K562 (cell line): Measurements from ENCODE around the gene SPRY4. TPM values are rescaled to one million over a fixed set of nuclear protein-coding genes. Genes with fewer than 3 reads are reported as not detected.

ENCODE experiments used
- ATAC-seq: fragments of 200-7000 bp; cut with Tn5 transposase; 3 replicates; pipeline ENCODE4 v1.9.1; 2020; ENCODE audit warnings: moderate library complexity
- BruUV-seq: library from RNA; stranded (reverse); fragments of 400-500 nt; replicated peaks from 2 replicates; lab custom pipeline; 2021; lab: Mats Ljungman, UMichigan
- CTCF ChIA-PET: fragments of 300-600 bp; formaldehyde crosslinking; extraction: SDS; loops from one replicate; lab custom pipeline; 2021; ENCODE audit warnings: low intra/inter-chr PET ratio; lab: Yijun Ruan, JAX
- POLR2A ChIA-PET: fragments of 300-600, 350-650 bp; sonication (Branson Sonifier 250); formaldehyde crosslinking; extraction: SDS; loops from one replicate; lab custom pipeline; 2021; ENCODE audit warnings: antibody characterized with exemption, inconsistent platforms; lab: Yijun Ruan, JAX
- DNase-seq, 4 experiments: peaks; one replicate each; pipeline versions ENCODE4 v3.0.0 to v3.0.0-alpha.2; 2011 to 2018; ENCODE audit warnings: low spot score in 3 of 4, mixed read lengths in 3 of 4; ENCODE audit errors: extremely low read depth in 1 of 4
- FAIRE-seq: peaks from 2 replicates; lab custom pipeline; 2011; peaks lifted over from hg19 to GRCh38; lab: Jason Lieb, UNC
- H2AFZ ChIP-seq: 2 replicates; pipeline ENCODE4 v1.6.0; 2011; ENCODE audit warnings: low read depth, low read length, control low read depth, inconsistent platforms
- H3K27ac ChIP-seq: fragments of 200-600 bp; 3 replicates; pipeline ENCODE4 v1.8.0; 2011; ENCODE audit warnings: low read depth, mild to moderate bottlenecking, control low read depth, inconsistent platforms, low read length, moderate library complexity, mixed read lengths; ENCODE audit errors: extremely low read depth
- H3K27me3 ChIP-seq, 2 experiments: fragments of 300-600 bp in 1 of 2; 2 replicates in 1 of 2; 3 replicates in 1 of 2; pipeline versions ENCODE4 v1.6.0 to v1.8.0; 2011; ENCODE audit warnings: inconsistent platforms in 2 of 2, low read length in 2 of 2, mild to moderate bottlenecking in 1 of 2, mixed read lengths in 1 of 2, moderate library complexity in 1 of 2; ENCODE audit not compliant: control insufficient read depth in 2 of 2, insufficient read depth in 2 of 2
- H3K36me3 ChIP-seq: fragments of 300-600 bp; 3 replicates; pipeline ENCODE4 v1.8.0; 2011; ENCODE audit warnings: mild to moderate bottlenecking, low read length, inconsistent platforms; ENCODE audit not compliant: control insufficient read depth, insufficient read depth
- H3K4me1 ChIP-seq, 2 experiments: fragments of 200-600 bp in 1 of 2; replicated peaks in 1 of 2; 2 replicates in 1 of 2; 3 replicates in 1 of 2; pipeline versions ENCODE4 v1.5.1 to v1.8.0; 2011; ENCODE audit warnings: inconsistent platforms in 2 of 2, low read length in 2 of 2, mild to moderate bottlenecking in 1 of 2, mixed read lengths in 1 of 2, moderate library complexity in 1 of 2; ENCODE audit not compliant: control insufficient read depth in 2 of 2, insufficient read depth in 2 of 2
- H3K4me2 ChIP-seq: 2 replicates; pipeline ENCODE4 v1.6.1; 2011; ENCODE audit warnings: low read length, control low read depth, inconsistent platforms, mixed read lengths; ENCODE audit not compliant: insufficient read depth
- H3K4me3 ChIP-seq: fragments of 200-600 bp; sonication (generic), shearing (Covaris generic); 2 replicates; pipeline ENCODE4 v1.5.1; 2016; ENCODE audit warnings: control low read depth, inconsistent platforms
- H3K79me2 ChIP-seq: fragments of 200-600 bp; 3 replicates; pipeline ENCODE4 v1.8.0; 2011; ENCODE audit warnings: low read length, inconsistent platforms; ENCODE audit not compliant: control insufficient read depth, insufficient read depth
- H3K9ac ChIP-seq, 2 experiments: 2 replicates each; pipeline versions ENCODE4 v1.6.0 to v1.6.1; 2011; ENCODE audit warnings: low read depth in 2 of 2, low read length in 2 of 2, control low read depth in 1 of 2, inconsistent platforms in 1 of 2, mild to moderate bottlenecking in 1 of 2, mixed read lengths in 1 of 2; ENCODE audit not compliant: insufficient read depth in 1 of 2
- H3K9me1 ChIP-seq: one replicate; pipeline ENCODE4 v1.6.0; 2011; ENCODE audit warnings: inconsistent platforms, mild to moderate bottlenecking, low read length, moderate library complexity; ENCODE audit not compliant: control insufficient read depth, insufficient read depth
- H3K9me3 ChIP-seq: replicated peaks from 2 replicates; pipeline ENCODE4 v1.5.1; 2011; ENCODE audit warnings: low read depth, low read length, inconsistent platforms; ENCODE audit not compliant: control insufficient read depth, insufficient read depth
- H4K20me1 ChIP-seq: replicated peaks from 2 replicates; pipeline ENCODE4 v1.6.1; 2011; ENCODE audit warnings: low read length, inconsistent platforms, mixed read lengths; ENCODE audit not compliant: control insufficient read depth, insufficient read depth
- CTBP1 ChIP-seq: fragments of 450-650 bp; IDR thresholded peaks from 2 replicates; pipeline ENCODE4 v1.6.1; 2016; ENCODE audit warnings: borderline replicate concordance
- HEY1 ChIP-seq: fragments of 250-450 bp; sonication (Bioruptor Pico); IDR thresholded peaks from 2 replicates; pipeline ENCODE4 v1.5.0; 2020; ENCODE audit warnings: mild to moderate bottlenecking, moderate library complexity, borderline replicate concordance
- PHB2 ChIP-seq: fragments of 450-650 bp; IDR thresholded peaks from 2 replicates; pipeline ENCODE4 v1.6.1; 2017; ENCODE audit warnings: low read depth
- SMAD2 ChIP-seq: fragments of 150-350 bp; IDR thresholded peaks from 2 replicates; pipeline ENCODE4 v1.6.1; 2014; ENCODE audit warnings: low read depth, mild to moderate bottlenecking, low read length
- SMC3 ChIP-seq: conservative IDR thresholded peaks from 2 replicates; pipeline ENCODE4 v1.6.1; 2011; ENCODE audit warnings: low read depth, low read length, improper control_type of control experiment; ENCODE audit not compliant: insufficient read depth
- ZNF24 ChIP-seq: fragments of 450-650 bp; IDR thresholded peaks from 2 replicates; pipeline ENCODE4 v1.6.1; 2016
- WGBS: fragments of 100-300 bp; shearing (Covaris generic); methylation state at CpG from one replicate; pipeline ENCODE4 v1.1.6; 2016; ENCODE audit warnings: low coverage, mixed read lengths; ENCODE audit not compliant: insufficient coverage; ENCODE audit errors: missing lambda C conversion rate; 5-methylcytosine and 5-hydroxymethylcytosine counted together
- in situ Hi-C: fragments of 300-500 bp; cut with MboI; formaldehyde crosslinking; loops from 4 replicates; pipeline ENCODE4 v1.15.0; 2018; ENCODE audit warnings: inconsistent platforms, mixed read lengths
- intact Hi-C: fragments of 100-400 bp; cut with micrococcal nuclease; formaldehyde crosslinking; loops from 2 replicates; pipeline ENCODE4 v1.14.2; 2022
- polyA plus RNA-seq, 8 experiments: library from polyadenylated mRNA; depleted of rRNA in 4 of 8; stranded (reverse) in 5 of 8; unstranded in 3 of 8; fragments of >200 nt; fragmentation: Nextera tagmentation in 2 of 8; fragmentation: Illumina TruSeq in 1 of 8; extraction: Ambion mirVana in 2 of 8; extraction: Trizol in 1 of 8; gene quantifications; 2 replicates each; pipeline versions ENCODE4 v1.2.1 to v1.2.3, GENCODE V29; 2011 to 2014; ENCODE audit warnings: inconsistent platforms in 1 of 8, missing spikeins in 1 of 8
- total RNA-seq, 7 experiments: library from RNA; depleted of rRNA in 6 of 7; stranded (reverse); fragments of >200 nt in 6 of 7; fragmentation: Illumina TruSeq in 2 of 7; extraction: Trizol in 2 of 7; gene quantifications; 2 replicates each; pipeline versions ENCODE4 v1.2.1 to v1.2.3, GENCODE V29; 2011 to 2021; ENCODE audit warnings: low replicate concordance in 1 of 7
- TF ChIP-seq, protein P1 (sequence below): fragments of 450-650 bp; formaldehyde crosslinking; IDR thresholded peaks from 2 replicates; pipeline ENCODE4 v1.4.0; 2020; ENCODE audit warnings: mild to moderate bottlenecking
- TF ChIP-seq, protein P2 (sequence below), 2 experiments: fragments of 250-450 bp in 1 of 2; fragments of 450-650 bp in 1 of 2; sonication (Bioruptor Pico) in 1 of 2; IDR thresholded peaks; 2 replicates each; pipeline versions ENCODE4 v1.6.1 to v1.8.0; 2016 to 2021; ENCODE audit warnings: mild to moderate bottlenecking in 2 of 2, moderate library complexity in 2 of 2, missing compliant biosample characterization in 1 of 2, missing genetic modification characterization in 1 of 2
- TF ChIP-seq, protein P3 (sequence below): sonication (generic); formaldehyde crosslinking; IDR thresholded peaks from 2 replicates; pipeline ENCODE4 v1.8.0; 2022; ENCODE audit warnings: missing genetic modification reagents, mild to moderate bottlenecking, moderate library complexity, borderline replicate concordance
- TF ChIP-seq, protein P4 (sequence below): sonication (generic); formaldehyde crosslinking; IDR thresholded peaks from 2 replicates; pipeline ENCODE4 v1.8.0; 2022; ENCODE audit warnings: mild to moderate bottlenecking, missing genetic modification reagents, borderline replicate concordance

SPRY4 gene
- total and polyA plus RNA-seq, 9 of the 15 experiments (the other 6 are each of a cell fraction or from before 2014, with no cell fraction given) = 2.6 to 24.2 (median 9.5) TPM

DNA sequence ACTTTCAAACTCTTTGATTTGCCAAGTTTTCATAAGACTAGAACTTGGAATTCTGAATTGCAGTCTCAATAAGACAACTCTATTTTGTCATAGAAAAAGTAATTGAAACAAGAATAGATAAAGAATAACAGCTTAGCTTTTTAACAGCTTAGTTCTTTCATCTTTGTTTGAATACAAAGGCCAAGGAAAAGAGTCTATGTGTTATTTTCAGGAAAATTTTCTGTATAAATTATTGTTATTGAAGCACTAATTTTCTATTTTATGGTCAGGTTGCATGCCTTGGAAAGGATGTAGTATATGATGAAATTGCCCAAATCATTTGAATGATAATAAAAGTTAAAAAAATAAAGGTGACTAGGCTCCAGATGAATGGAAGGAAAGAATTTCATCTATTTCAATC is 25.2 kb upstream of the SPRY4 start:
- Histone ChIP-seq H3K9me1 (no peaks in the 10 kb centered on the region), H3K9me3 (peaks cover 4% of the 10 kb centered on the region), H3K4me2 (no peak overlapping the region), H4K20me1 (no peaks in the 10 kb centered on the region), H3K27me3 (no peaks in the 10 kb centered on the region), H3K79me2 (no peaks in the 10 kb centered on the region), H3K4me3 (no peak overlapping the region), H2AFZ (no peak overlapping the region), H3K4me1 (no peaks in the 10 kb centered on the region; a peak in 1 of 5 replicates), H3K9ac (no peak overlapping the region), H3K27ac (no peak overlapping the region), H3K36me3 (no peaks in the 10 kb centered on the region)
- POLR2A ChIA-PET = interaction anchor here (0.7 to 1.3 kb wide), 2 partner anchors 9 to 17 kb away, joined by 3 read pairs; no protein-coding TSS in a partner anchor
- TF ChIP-seq SMC3 = no peak
- TF ChIP-seq CTBP1 = no peak
- TF ChIP-seq, protein P1, sequence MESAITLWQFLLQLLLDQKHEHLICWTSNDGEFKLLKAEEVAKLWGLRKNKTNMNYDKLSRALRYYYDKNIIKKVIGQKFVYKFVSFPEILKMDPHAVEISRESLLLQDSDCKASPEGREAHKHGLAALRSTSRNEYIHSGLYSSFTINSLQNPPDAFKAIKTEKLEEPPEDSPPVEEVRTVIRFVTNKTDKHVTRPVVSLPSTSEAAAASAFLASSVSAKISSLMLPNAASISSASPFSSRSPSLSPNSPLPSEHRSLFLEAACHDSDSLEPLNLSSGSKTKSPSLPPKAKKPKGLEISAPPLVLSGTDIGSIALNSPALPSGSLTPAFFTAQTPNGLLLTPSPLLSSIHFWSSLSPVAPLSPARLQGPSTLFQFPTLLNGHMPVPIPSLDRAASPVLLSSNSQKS (CRISPR knock-in tag) = no peak
- no peak for TF ChIP-seq SMAD2
- no peak for TF ChIP-seq ZNF24
- ATAC-seq (no peak), FAIRE-seq (no peak), DNase-seq (no peak)
- no TSS peak for BruUV-seq
- in situ Hi-C loops (no loop called here), intact Hi-C loops (loop anchor here (10.0 kb wide), 1 partner anchor 195 kb away; no protein-coding TSS in a partner anchor)
- CTCF ChIA-PET = no interaction called here

DNA sequence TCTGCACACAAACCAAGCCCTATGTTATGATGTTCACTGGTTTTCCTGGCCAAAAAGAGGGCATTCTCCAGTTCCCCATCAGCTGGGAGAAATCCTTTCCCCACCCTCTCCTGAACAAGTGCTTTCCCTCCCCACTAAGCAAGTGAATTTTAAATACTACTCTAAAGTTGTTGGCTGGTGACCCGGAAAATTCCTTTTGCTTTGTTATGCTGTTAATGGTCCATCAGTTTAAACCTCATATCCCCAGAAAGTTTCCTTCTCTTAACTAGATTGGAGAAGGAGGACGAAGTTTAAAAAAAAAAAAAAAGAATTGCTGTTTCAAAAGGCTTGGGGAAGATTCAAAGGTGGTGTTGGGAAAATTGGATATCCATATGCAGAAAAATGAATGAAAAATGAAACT is 21.9 kb upstream of the SPRY4 start:
- no peaks in the 10 kb centered on the region for H3K79me2 ChIP-seq
- in situ Hi-C loops (no loop called here), intact Hi-C loops (no loop called here)
- H4K20me1 ChIP-seq = no peaks in the 10 kb centered on the region
- FAIRE-seq (no peak), ATAC-seq (no peak), DNase-seq (no peak)
- 40% methylated on average over 2 of the region's 2 CpGs for WGBS
- H3K27ac ChIP-seq = no peak overlapping the region
- POLR2A ChIA-PET = no interaction called here
- H3K4me1 ChIP-seq = peaks cover 4 to 7% of the 10 kb centered on the region in 2 experiments; a peak in 2 of 5 replicates
- no peak overlapping the region for H3K4me2 ChIP-seq
- no peak overlapping the region for H3K4me3 ChIP-seq
- H3K36me3 ChIP-seq = no peaks in the 10 kb centered on the region
- no peak overlapping the region for H2AFZ ChIP-seq
- no peaks in the 10 kb centered on the region for H3K27me3 ChIP-seq
- CTCF ChIA-PET = no interaction called here
- peaks cover 5% of the 10 kb centered on the region for H3K9me3 ChIP-seq
- BruUV-seq = no TSS peak
- no peak overlapping the region for H3K9ac ChIP-seq
- H3K9me1 ChIP-seq = no peaks in the 10 kb centered on the region
- TF ChIP-seq, protein P2, sequence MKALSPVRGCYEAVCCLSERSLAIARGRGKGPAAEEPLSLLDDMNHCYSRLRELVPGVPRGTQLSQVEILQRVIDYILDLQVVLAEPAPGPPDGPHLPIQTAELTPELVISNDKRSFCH (CRISPR knock-in tag; IDR thresholded peaks at IDR 0.05) = no peak
- TF ChIP-seq, protein P2 (tag; IDR thresholded peaks at IDR 0.05) = no peak
- TF ChIP-seq, protein P3, sequence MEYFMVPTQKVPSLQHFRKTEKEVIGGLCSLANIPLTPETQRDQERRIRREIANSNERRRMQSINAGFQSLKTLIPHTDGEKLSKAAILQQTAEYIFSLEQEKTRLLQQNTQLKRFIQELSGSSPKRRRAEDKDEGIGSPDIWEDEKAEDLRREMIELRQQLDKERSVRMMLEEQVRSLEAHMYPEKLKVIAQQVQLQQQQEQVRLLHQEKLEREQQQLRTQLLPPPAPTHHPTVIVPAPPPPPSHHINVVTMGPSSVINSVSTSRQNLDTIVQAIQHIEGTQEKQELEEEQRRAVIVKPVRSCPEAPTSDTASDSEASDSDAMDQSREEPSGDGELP (CRISPR knock-in tag) = no peak
- no peak for TF ChIP-seq HEY1
- TF ChIP-seq, protein P4, sequence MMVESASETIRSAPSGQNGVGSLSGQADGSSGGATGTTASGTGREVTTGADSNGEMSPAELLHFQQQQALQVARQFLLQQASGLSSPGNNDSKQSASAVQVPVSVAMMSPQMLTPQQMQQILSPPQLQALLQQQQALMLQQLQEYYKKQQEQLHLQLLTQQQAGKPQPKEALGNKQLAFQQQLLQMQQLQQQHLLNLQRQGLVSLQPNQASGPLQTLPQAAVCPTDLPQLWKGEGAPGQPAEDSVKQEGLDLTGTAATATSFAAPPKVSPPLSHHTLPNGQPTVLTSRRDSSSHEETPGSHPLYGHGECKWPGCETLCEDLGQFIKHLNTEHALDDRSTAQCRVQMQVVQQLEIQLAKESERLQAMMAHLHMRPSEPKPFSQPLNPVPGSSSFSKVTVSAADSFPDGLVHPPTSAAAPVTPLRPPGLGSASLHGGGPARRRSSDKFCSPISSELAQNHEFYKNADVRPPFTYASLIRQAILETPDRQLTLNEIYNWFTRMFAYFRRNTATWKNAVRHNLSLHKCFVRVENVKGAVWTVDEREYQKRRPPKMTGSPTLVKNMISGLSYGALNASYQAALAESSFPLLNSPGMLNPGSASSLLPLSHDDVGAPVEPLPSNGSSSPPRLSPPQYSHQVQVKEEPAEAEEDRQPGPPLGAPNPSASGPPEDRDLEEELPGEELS = no peak
- no peak for TF ChIP-seq PHB2
